ENCODE data around the gene CATSPER1.

DNA sequence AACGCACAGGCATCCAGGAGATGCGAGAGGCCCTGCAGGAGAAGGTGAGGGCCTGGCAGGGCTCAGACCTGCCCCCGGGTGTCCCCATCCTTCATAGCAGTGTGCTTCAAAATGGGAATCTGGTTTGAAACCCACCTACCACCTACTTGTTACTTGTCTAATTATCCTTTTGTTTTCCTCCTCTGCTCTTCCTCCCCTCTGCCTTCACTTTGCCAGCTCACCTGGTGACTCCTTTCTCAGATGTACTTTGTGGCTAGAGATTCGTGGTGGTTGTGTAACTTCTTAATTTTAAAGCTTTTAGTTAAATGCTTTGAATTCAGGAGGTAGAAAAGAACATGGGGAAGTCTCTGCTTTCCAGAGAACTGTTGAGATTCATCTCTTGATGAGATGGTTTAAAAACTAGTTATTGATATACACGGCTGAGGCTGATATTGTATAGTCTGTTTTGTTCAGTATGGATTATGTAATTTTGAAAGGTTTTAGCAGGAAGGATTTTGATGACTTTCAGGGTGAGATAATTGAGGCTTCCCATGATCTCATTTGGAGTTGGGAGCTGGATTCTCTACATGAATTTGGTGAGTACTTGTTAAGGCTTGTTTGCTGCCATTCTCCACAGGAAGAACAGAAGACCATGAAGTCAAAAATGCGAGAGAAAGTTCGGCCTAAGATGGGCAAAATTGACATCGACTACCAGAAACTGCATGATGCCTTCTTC lies 33.8 kb upstream of the CATSPER1 start:
- TF ChIP-seq, protein P1, sequence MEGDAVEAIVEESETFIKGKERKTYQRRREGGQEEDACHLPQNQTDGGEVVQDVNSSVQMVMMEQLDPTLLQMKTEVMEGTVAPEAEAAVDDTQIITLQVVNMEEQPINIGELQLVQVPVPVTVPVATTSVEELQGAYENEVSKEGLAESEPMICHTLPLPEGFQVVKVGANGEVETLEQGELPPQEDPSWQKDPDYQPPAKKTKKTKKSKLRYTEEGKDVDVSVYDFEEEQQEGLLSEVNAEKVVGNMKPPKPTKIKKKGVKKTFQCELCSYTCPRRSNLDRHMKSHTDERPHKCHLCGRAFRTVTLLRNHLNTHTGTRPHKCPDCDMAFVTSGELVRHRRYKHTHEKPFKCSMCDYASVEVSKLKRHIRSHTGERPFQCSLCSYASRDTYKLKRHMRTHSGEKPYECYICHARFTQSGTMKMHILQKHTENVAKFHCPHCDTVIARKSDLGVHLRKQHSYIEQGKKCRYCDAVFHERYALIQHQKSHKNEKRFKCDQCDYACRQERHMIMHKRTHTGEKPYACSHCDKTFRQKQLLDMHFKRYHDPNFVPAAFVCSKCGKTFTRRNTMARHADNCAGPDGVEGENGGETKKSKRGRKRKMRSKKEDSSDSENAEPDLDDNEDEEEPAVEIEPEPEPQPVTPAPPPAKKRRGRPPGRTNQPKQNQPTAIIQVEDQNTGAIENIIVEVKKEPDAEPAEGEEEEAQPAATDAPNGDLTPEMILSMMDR (conservative IDR thresholded peaks at IDR 0.05): no peak
- TF ChIP-seq EZH2 (IDR thresholded peaks at IDR 0.05; ENCODE audit: low read depth): no peak
